ENCODE data around the gene PHF2. TPM values are rescaled to one million over a fixed set of nuclear protein-coding genes. Genes with fewer than 3 reads are reported as not detected.

PHF2 gene
- total and polyA plus RNA-seq, 9 of the 15 experiments (the other 6 are each of a cell fraction or from before 2014, with no cell fraction given) = 0.37 to 14.4 (median 8.1) TPM

GRCh38 chr9:93576258-93577077 lies at the start of gene PHF2 (continued):
- TF ChIP-seq CBX8 (IDR thresholded peaks at IDR 0.05; ENCODE audit: borderline replicate concordance, extremely low read depth, low read depth, low read length, poor library complexity, severe bottlenecking) (no peak), YY1 (IDR thresholded peaks at IDR 0.05; ENCODE audit: borderline replicate concordance in 1 of 3, control insufficient read depth in 1 of 3, extremely low read depth in 1 of 3, insufficient read depth in 3 of 3, insufficient read length in 1 of 3, insufficient replicate concordance in 2 of 3, low read depth in 1 of 3, low read length in 2 of 3) (peak; percentile 63 to 80 (median 77)), CBFA2T3 (IDR thresholded peaks at IDR 0.05) (no peak), GATAD2A (IDR thresholded peaks at IDR 0.05) (no peak), HEY1 (CRISPR knock-in tag; IDR thresholded peaks at IDR 0.05; ENCODE audit: borderline replicate concordance) (no peak), SREBF1 (IDR thresholded peaks at IDR 0.05; ENCODE audit: borderline replicate concordance, low read depth, low read length) (no peak), SIX5 (IDR thresholded peaks at IDR 0.05; ENCODE audit: borderline replicate concordance in 1 of 2, insufficient read depth in 1 of 2, low read depth in 1 of 2, low read length in 2 of 2) (no peak), ZNF778 (CRISPR knock-in tag; IDR thresholded peaks at IDR 0.05) (no peak), EHMT2 (IDR thresholded peaks at IDR 0.05) (no peak), CXXC5 (CRISPR knock-in tag; IDR thresholded peaks at IDR 0.05) (peak; percentile 56), ESRRB (CRISPR knock-in tag; IDR thresholded peaks at IDR 0.05; ENCODE audit: borderline replicate concordance) (no peak), ZBTB9 (CRISPR knock-in tag; IDR thresholded peaks at IDR 0.05) (no peak), ILK (tag; IDR thresholded peaks at IDR 0.05; ENCODE audit: borderline replicate concordance, low read depth) (no peak), E2F4 (CRISPR knock-in tag; IDR thresholded peaks at IDR 0.05; ENCODE audit: low read depth) (no peak), MAFK (IDR thresholded peaks at IDR 0.05; ENCODE audit: low read length) (no peak)
